DND-41 (cell line): ENCODE measurements around the gene ASAH2.

Source experiments
- EZH2 ChIP-seq: IDR thresholded peaks from 3 replicates; pipeline ENCODE4 v1.6.1; 2012; ENCODE audit warnings: borderline replicate concordance, low read depth, mild to moderate bottlenecking, moderate library complexity, low read length, inconsistent platforms; ENCODE audit not compliant: severe bottlenecking
- TF ChIP-seq, protein P1 (sequence below): IDR thresholded peaks from 2 replicates; pipeline ENCODE4 v1.5.1; 2012; ENCODE audit warnings: borderline replicate concordance, low read length, moderate library complexity, mild to moderate bottlenecking; ENCODE audit not compliant: poor library complexity, severe bottlenecking; ENCODE audit errors: extremely low read depth

DNA sequence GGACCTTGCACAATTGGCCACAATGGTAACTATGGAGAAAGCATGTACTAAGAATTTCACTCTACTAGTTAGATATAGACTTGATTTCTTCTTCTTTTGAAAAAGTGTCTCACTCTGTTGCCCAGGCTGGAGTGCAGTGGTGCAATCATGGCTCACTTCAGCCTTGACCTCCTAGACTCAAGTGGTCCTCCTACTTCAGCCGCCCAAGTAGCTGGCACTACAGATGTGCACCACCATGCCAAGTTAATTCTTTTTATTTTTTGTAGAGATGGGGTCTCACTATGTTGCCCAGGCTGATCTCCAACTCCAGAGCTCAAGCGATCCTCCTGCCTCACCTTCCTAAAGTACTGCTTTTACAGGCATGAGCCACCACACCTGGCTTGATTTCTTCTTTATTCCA lies 29.1 kb downstream of the ASAH2 start:
- TF ChIP-seq, protein P1, sequence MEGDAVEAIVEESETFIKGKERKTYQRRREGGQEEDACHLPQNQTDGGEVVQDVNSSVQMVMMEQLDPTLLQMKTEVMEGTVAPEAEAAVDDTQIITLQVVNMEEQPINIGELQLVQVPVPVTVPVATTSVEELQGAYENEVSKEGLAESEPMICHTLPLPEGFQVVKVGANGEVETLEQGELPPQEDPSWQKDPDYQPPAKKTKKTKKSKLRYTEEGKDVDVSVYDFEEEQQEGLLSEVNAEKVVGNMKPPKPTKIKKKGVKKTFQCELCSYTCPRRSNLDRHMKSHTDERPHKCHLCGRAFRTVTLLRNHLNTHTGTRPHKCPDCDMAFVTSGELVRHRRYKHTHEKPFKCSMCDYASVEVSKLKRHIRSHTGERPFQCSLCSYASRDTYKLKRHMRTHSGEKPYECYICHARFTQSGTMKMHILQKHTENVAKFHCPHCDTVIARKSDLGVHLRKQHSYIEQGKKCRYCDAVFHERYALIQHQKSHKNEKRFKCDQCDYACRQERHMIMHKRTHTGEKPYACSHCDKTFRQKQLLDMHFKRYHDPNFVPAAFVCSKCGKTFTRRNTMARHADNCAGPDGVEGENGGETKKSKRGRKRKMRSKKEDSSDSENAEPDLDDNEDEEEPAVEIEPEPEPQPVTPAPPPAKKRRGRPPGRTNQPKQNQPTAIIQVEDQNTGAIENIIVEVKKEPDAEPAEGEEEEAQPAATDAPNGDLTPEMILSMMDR = no peak
- TF ChIP-seq EZH2 = no peak
